Caki2 (cell line): ENCODE measurements around the gene CFAP99. TPM values are rescaled to one million over a fixed set of nuclear protein-coding genes. Genes with fewer than 3 reads are reported as not detected.
"Not testable (repeated sequence)": the region's sequence is repeated elsewhere in the genome, so short reads cannot be mapped to it uniquely, and the experiment has no call there.

Experiments
- DNase-seq: peaks from one replicate; pipeline ENCODE4 v3.0.0-alpha.2; 2015; ENCODE audit warnings: low read depth
- in situ Hi-C: cut with HindIII; loops from 2 replicates; pipeline ENCODE4 v1.10.0; 2016; ENCODE audit warnings: low sequenced_read_pairs, low pct_unique_long_range_greater_than_20kb, mixed read lengths
- total RNA-seq: library from RNA; depleted of rRNA; stranded (reverse); fragments of >200 nt; shearing (Covaris generic); gene quantifications from 2 replicates; pipeline ENCODE4 v1.2.3, GENCODE V29; 2014; ENCODE audit warnings: low replicate concordance; rRNA removed

The CFAP99 gene
- not detected in 2 replicates for total RNA-seq

GRCh38 chr4:2418650-2419571 is at the start of gene CFAP99:
Gene CFAP99 (plus strand): TSS chr4:2418955.
- in situ Hi-C loops: no loop called here
- DNase-seq: peak; percentile 92

GRCh38 chr4:2370597-2371320 is 48.0 kb upstream of the CFAP99 start:
- in situ Hi-C loops: no loop called here
- no peak for DNase-seq

- DNase-seq: no peak
- in situ Hi-C loops: no loop called here
These were observed 46.8 kb upstream of the CFAP99 start for GRCh38 chr4:2371765-2372487.

GRCh38 chr4:2372488-2373030 is 46.2 kb upstream of the CFAP99 start:
- no peak for DNase-seq
- in situ Hi-C loops: no loop called here

GRCh38 chr4:2373532-2373931 is 45.2 kb upstream of the CFAP99 start:
- in situ Hi-C loops: no loop called here
- DNase-seq: no peak

- no peak for DNase-seq
- in situ Hi-C loops: no loop called here
These were observed 43.3 kb upstream of the CFAP99 start for GRCh38 chr4:2375427-2375826.

- in situ Hi-C loops: no loop called here
- DNase-seq: no peak
These were observed 41.5 kb upstream of the CFAP99 start for GRCh38 chr4:2377241-2377640.

- DNase-seq: no peak
- in situ Hi-C loops: no loop called here
These were observed 40.4 kb upstream of the CFAP99 start for GRCh38 chr4:2378401-2378800.

- in situ Hi-C loops: no loop called here
These were observed 39.9 kb upstream of the CFAP99 start for GRCh38 chr4:2378898-2379297.

GRCh38 chr4:2380589-2380988 is 38.2 kb upstream of the CFAP99 start:
- DNase-seq, in situ Hi-C loops: not testable (repeated sequence)

More at GRCh38 chr4:2378898-2379297, 39.9 kb upstream of the CFAP99 start:
- DNase-seq: no peak

- in situ Hi-C loops, DNase-seq: not testable (repeated sequence)
These were observed 36.0 kb upstream of the CFAP99 start for GRCh38 chr4:2382769-2383202.

- not testable (repeated sequence) for DNase-seq
These were observed 35.5 kb upstream of the CFAP99 start for GRCh38 chr4:2383220-2383631.

GRCh38 chr4:2383760-2384159 is 35.0 kb upstream of the CFAP99 start:
- no peak for DNase-seq

More at GRCh38 chr4:2383220-2383631, 35.5 kb upstream of the CFAP99 start:
- in situ Hi-C loops: not testable (repeated sequence)

GRCh38 chr4:2384245-2384644 is 34.5 kb upstream of the CFAP99 start:
- no peak for DNase-seq
- in situ Hi-C loops: no loop called here

More at GRCh38 chr4:2383760-2384159, 35.0 kb upstream of the CFAP99 start:
- in situ Hi-C loops: no loop called here

- in situ Hi-C loops: no loop called here
- DNase-seq: no peak
These were observed 33.2 kb upstream of the CFAP99 start for GRCh38 chr4:2385516-2385915.

GRCh38 chr4:2386717-2387116 is 32.0 kb upstream of the CFAP99 start:
- in situ Hi-C loops: no loop called here
- no peak for DNase-seq

GRCh38 chr4:2387218-2387617 is 31.5 kb upstream of the CFAP99 start:
- in situ Hi-C loops: no loop called here
- no peak for DNase-seq

- in situ Hi-C loops: no loop called here
- no peak for DNase-seq
These were observed 30.9 kb upstream of the CFAP99 start for GRCh38 chr4:2387829-2388228.
